ENCODE results near the gene DAB1.

DAB1 gene

DNA sequence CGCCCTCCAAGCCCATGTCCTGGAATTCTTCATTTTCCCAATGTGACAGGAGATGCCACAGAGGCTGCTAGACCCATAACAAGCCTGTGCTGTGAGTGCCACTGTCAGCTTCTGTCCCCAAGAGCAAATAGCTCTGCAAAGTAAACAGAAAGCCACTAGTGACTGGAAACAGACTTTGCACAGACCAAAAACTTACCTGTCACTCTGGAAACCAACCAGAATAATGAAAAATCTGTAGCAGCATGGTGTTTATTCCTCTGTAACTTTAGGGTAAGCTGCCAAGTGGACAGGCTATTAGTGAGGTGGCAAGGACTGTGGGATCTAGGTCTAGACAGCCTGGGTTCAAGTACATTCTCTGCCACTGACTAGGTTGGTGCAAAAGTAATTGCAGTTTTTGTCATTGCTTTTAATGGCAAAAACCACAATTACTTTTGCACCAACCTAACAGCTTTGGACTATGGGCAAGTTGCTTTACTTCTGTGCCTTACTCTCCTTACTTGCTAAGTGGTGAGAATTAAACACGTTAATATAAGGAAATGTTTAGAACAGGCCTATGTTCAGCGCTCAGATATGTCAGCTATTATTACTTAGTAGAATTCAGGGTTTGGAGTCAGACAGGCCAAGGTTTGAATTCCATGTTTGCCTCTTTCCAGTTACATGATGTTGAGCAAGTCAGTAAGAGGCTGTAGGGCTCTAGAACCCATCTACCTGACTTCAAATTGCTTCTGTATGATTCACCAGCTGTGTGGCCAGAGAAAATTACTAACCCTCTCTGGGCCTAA is 457.8 kb downstream of the DAB1 start, which contains the start of gene C8B:
Gene C8B (minus strand): TSS at position 100 of the 782 bp plus-strand sequence. CDS start 67 bp downstream, at position 33.
- DNase-seq: no peak

DNA sequence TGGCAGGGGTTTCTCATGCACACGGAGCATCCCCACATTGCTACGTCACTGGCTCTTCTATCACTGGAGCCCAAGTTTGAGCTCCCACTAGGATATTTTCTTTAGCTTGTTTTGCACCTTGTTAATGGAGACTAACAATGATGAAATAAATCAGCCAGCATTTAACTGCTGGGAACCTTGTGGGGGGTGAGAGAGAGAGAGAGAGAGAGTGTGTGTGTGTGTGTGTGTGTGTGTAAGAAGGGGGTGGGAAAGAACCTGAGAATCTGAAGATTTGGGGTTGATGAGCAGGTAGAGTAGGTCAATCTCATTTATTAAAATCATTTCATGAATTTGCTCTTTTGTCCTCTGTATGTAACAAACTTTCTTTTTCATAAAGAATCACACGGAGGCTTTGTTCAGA is 458.7 kb downstream of the DAB1 start:
- DNase-seq: no peak

- no peak for DNase-seq
These were observed 459.4 kb downstream of the DAB1 start for GRCh38 chr1:56964349-56965017.

- DNase-seq: no peak
These were observed 460.2 kb downstream of the DAB1 start for GRCh38 chr1:56963667-56964066.

- DNase-seq: no peak
These were observed 462.4 kb downstream of the DAB1 start for GRCh38 chr1:56961426-56961825.

DNA sequence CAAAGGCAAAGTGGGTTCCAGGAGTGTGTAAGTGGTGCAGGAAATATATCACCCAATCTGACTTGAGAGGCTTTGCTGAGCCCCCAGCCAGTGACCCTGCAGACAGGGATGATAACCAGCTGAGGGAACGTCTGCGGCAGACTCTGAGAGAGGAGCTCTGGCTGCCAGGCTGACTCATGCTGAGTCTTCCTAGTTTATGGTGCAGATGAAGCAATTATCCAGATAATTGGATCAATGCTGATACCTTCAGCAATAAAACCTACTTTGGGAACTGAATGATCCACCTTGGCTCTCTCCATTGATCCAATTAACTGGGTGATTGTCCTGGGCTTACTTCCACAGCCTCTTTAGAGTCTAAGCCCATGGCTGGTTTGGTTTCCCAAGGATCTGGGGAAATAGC is 465.3 kb downstream of the DAB1 start:
- no peak for DNase-seq

- DNase-seq: no peak
These were observed 465.9 kb downstream of the DAB1 start for GRCh38 chr1:56957931-56958330.

DNA sequence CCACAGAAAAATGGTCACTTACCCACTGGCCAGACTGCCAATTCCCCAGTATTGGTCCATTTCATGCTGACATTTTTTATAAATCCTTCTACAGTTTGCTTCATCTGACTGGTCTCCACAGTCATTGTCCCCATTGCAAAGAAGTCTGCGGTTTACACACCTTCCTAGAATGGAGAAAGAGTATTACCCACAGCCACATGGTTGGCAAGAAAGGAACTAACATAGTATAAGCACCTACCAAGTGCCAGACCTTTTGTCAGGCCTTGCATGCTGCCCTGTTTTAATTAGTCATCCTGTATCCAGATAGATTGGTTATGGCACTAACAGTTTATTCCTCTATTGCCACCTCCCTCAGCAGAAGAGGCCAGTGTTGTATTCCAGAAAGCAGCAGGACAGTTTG is 469.2 kb downstream of the DAB1 start:
- DNase-seq: no peak

GRCh38 chr1:56953386-56953785 is 470.5 kb downstream of the DAB1 start:
- DNase-seq: no peak

DNA sequence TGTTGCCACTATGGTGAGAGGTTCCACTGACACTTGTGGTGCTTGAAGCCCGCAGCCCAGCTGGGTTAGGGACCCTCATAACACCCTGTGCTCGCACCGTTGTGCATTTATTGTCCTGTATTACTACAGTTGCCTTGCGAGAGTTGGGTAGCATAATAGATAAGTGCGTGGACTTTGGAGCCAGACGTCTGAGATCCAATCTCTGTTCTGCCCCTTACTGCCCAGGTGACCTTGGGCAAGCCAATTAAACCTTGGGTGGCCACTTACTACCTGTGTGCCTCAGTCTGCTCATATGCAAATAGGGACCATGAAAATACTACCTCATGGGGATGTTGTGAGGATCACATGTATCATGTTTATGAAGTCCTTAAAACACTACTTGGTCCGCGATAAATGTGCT is 471.4 kb downstream of the DAB1 start:
- DNase-seq: no peak

DNA sequence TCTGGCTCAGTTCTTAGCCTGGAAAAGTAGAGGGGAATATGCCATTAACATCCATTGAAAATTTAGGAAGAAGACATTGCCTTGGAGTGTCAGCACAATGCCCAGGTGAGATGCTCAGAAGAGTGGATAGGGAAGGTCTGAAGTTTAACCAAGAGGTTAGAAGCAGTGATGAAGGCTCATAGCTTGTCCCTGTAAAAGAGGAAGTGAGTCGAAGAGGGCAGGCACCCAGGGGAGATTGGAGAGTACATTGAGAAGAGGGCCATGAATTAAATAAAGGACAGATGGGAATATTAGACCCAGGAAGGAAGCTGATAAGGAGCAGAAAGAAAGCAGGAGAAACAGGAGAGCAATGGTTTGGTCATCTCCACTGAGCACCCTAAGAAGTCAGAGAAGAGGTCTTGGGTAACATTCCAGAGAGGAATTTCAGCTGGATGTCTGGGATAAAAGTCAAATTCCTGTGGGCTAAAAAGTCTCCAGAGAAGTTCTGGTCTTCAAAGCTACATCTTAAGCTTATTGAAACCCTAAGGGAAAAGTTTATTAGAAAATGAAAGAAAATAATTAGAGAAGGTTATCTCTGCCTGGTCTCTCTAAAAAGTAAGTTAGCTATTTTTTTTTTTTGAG is 475.3 kb downstream of the DAB1 start:
- DNase-seq: no peak
